ENCODE measurements around the gene FOXRED1.
"Not testable (repeated sequence)": the region's sequence is repeated elsewhere in the genome, so short reads cannot be mapped to it uniquely, and the experiment has no call there.

The FOXRED1 gene

GRCh38 chr11:126268708-126269579 is at the start of gene FOXRED1, which contains the start of gene SRPRA:
Gene FOXRED1 (plus strand): TSS chr11:126269154. CDS start chr11:126269207, 53 bp downstream.
Gene SRPRA (minus strand): TSS chr11:126268895. CDS start chr11:126268804, 91 bp downstream.
- DNase-seq (ENCODE audit: low read depth in 3 of 3, low spot score in 1 of 3), result peak; percentile 97 to 98 (median 98)

GRCh38 chr11:126219547-126219946 is 49.4 kb upstream of the FOXRED1 start:
- DNase-seq (ENCODE audit: low read depth in 3 of 3, low spot score in 1 of 3), result no peak

- no peak for DNase-seq (ENCODE audit: low read depth in 3 of 3, low spot score in 1 of 3)
Measured at GRCh38 chr11:126224647-126225294, 44.2 kb upstream of the FOXRED1 start.

GRCh38 chr11:126225295-126225665 is 43.7 kb upstream of the FOXRED1 start:
- no peak for DNase-seq (ENCODE audit: low read depth in 3 of 3, low spot score in 1 of 3)

GRCh38 chr11:126226334-126227084 is 42.4 kb upstream of the FOXRED1 start:
- DNase-seq (ENCODE audit: low read depth in 3 of 3, low spot score in 1 of 3), result no peak

GRCh38 chr11:126229858-126230540 is 39.0 kb upstream of the FOXRED1 start:
- no peak for DNase-seq (ENCODE audit: low read depth in 3 of 3, low spot score in 1 of 3)

- DNase-seq (ENCODE audit: low read depth in 3 of 3, low spot score in 1 of 3), result no peak
Measured at GRCh38 chr11:126231725-126232459, 37.1 kb upstream of the FOXRED1 start.

- no peak for DNase-seq (ENCODE audit: low read depth in 3 of 3, low spot score in 1 of 3)
Measured at GRCh38 chr11:126232683-126233082, 36.3 kb upstream of the FOXRED1 start.

- no peak for DNase-seq (ENCODE audit: low read depth in 3 of 3, low spot score in 1 of 3)
Measured at GRCh38 chr11:126233391-126233790, 35.6 kb upstream of the FOXRED1 start.

GRCh38 chr11:126246636-126247035 is 22.3 kb upstream of the FOXRED1 start:
- no peak for DNase-seq (ENCODE audit: low read depth in 3 of 3, low spot score in 1 of 3)

GRCh38 chr11:126253265-126253664 is 15.7 kb upstream of the FOXRED1 start:
- DNase-seq (ENCODE audit: low read depth in 3 of 3, low spot score in 1 of 3), result no peak

GRCh38 chr11:126254819-126255218 is 14.1 kb upstream of the FOXRED1 start:
- DNase-seq (ENCODE audit: low read depth in 3 of 3, low spot score in 1 of 3), result no peak

GRCh38 chr11:126255507-126255906 is 13.4 kb upstream of the FOXRED1 start:
- not testable (repeated sequence) for DNase-seq (ENCODE audit: low read depth in 3 of 3, low spot score in 1 of 3)

GRCh38 chr11:126256216-126256615 is 12.7 kb upstream of the FOXRED1 start:
- no peak for DNase-seq (ENCODE audit: low read depth in 3 of 3, low spot score in 1 of 3)

GRCh38 chr11:126257144-126257543 is 11.8 kb upstream of the FOXRED1 start:
- no peak for DNase-seq (ENCODE audit: low read depth in 3 of 3, low spot score in 1 of 3)

GRCh38 chr11:126257764-126258163 is 11.2 kb upstream of the FOXRED1 start:
- no peak for DNase-seq (ENCODE audit: low read depth in 3 of 3, low spot score in 1 of 3)

GRCh38 chr11:126262216-126262615 is 6.7 kb upstream of the FOXRED1 start:
- DNase-seq (ENCODE audit: low read depth in 3 of 3, low spot score in 1 of 3), result no peak

GRCh38 chr11:126263489-126263888 is 5.5 kb upstream of the FOXRED1 start:
- no peak for DNase-seq (ENCODE audit: low read depth in 3 of 3, low spot score in 1 of 3)

GRCh38 chr11:126265811-126266210 is 3.1 kb upstream of the FOXRED1 start:
- DNase-seq (ENCODE audit: low read depth in 3 of 3, low spot score in 1 of 3), result no peak

- no peak for DNase-seq (ENCODE audit: low read depth in 3 of 3, low spot score in 1 of 3)
Measured at GRCh38 chr11:126267650-126268049, 1.3 kb upstream of the FOXRED1 start.
